IMR-90 (cell line): ENCODE data around the gene SEMA4B. TPM values are rescaled to one million over a fixed set of nuclear protein-coding genes. Genes with fewer than 3 reads are reported as not detected.

ENCODE experiments used
- CHD1 ChIP-seq: IDR thresholded peaks from 2 replicates; pipeline ENCODE4 v1.6.1; 2012; ENCODE audit warnings: low read depth, low read length, improper control_type of control experiment
- CTCF ChIP-seq: conservative IDR thresholded peaks from 2 replicates; pipeline ENCODE4 v1.5.1; 2012; ENCODE audit warnings: mild to moderate bottlenecking, low read depth, low read length, improper control_type of control experiment
- MAZ ChIP-seq: IDR thresholded peaks from 2 replicates; pipeline ENCODE4 v1.6.1; 2012; ENCODE audit warnings: low read depth, mild to moderate bottlenecking, low read length, improper control_type of control experiment, moderate library complexity, borderline replicate concordance
- USF2 ChIP-seq: fragments of 150-350 bp; IDR thresholded peaks from 2 replicates; pipeline ENCODE4 v1.6.1; 2017; ENCODE audit warnings: mild to moderate bottlenecking, antibody characterized with exemption, low read length, low read depth
- polyA plus RNA-seq, 3 experiments: library from polyadenylated mRNA; depleted of rRNA; stranded (reverse); fragments of >200 nt; gene quantifications; 2 replicates each; pipeline ENCODE4 v1.2.3, GENCODE V29; 2012; ENCODE audit warnings: low replicate concordance in 1 of 3
- total RNA-seq: library from RNA; depleted of rRNA; stranded (reverse); fragments of >200 nt; gene quantifications from 2 replicates; pipeline ENCODE4 v1.2.3, GENCODE V29; 2012

SEMA4B gene
- total and polyA plus RNA-seq, 2 of the 4 experiments (the other 2 are of a cell fraction) = 5.0 to 22.5 TPM

GRCh38 chr15:90151989-90152645, 49.0 kb upstream of the SEMA4B start (continued):
- TF ChIP-seq CTCF (no peak), MAZ (no peak), USF2 (no peak), CHD1 (no peak)
